Endodermal cell (in vitro differentiated cells): Measurements from ENCODE around the gene PPP1R15A. TPM values are rescaled to one million over a fixed set of nuclear protein-coding genes. Genes with fewer than 3 reads are reported as not detected.
"Not testable (repeated sequence)": the region's sequence is repeated elsewhere in the genome, so short reads cannot be mapped to it uniquely, and the experiment has no call there.

Source experiments
- DNase-seq: peaks from one replicate; pipeline ENCODE4 v3.0.0-alpha.2; 2017
- H3K27ac ChIP-seq: 2 replicates; pipeline ENCODE4 v1.5.1; 2013; ENCODE audit warnings: mild to moderate bottlenecking, low read depth, low read length, moderate library complexity
- H3K27me3 ChIP-seq: 2 replicates; pipeline ENCODE4 v1.6.1; 2013; ENCODE audit warnings: mild to moderate bottlenecking, low read length, moderate library complexity; ENCODE audit not compliant: insufficient read depth, control insufficient read depth, poor library complexity, severe bottlenecking
- H3K36me3 ChIP-seq: 2 replicates; pipeline ENCODE4 v1.7.0; 2013; ENCODE audit warnings: mild to moderate bottlenecking, low read length, moderate library complexity; ENCODE audit not compliant: control insufficient read depth, insufficient read depth
- H3K4me1 ChIP-seq: one replicate; pipeline ENCODE4 v1.7.0; 2013; ENCODE audit warnings: low read length; ENCODE audit not compliant: control insufficient read depth, insufficient read depth
- H3K4me3 ChIP-seq: 2 replicates; pipeline ENCODE4 v1.5.1; 2013; ENCODE audit warnings: mild to moderate bottlenecking, low read length, moderate library complexity
- H3K9ac ChIP-seq: 2 replicates; pipeline ENCODE4 v1.6.1; 2013; ENCODE audit warnings: mild to moderate bottlenecking, low read length, moderate library complexity; ENCODE audit not compliant: poor library complexity, severe bottlenecking; ENCODE audit errors: extremely low read depth
- H3K9me3 ChIP-seq: 2 replicates; pipeline ENCODE4 v1.6.1; 2013; ENCODE audit warnings: mild to moderate bottlenecking, low read length, moderate library complexity; ENCODE audit not compliant: control insufficient read depth
- H3K27ac Mint-ChIP-seq: 2 replicates; pipeline ENCODE4 v1.8.0; 2020; ENCODE audit warnings: mixed read lengths
- H3K27me3 Mint-ChIP-seq: 2 replicates; pipeline ENCODE4 v1.8.0; 2021; ENCODE audit warnings: mild to moderate bottlenecking, mixed read lengths; ENCODE audit not compliant: insufficient read depth
- H3K36me3 Mint-ChIP-seq: 2 replicates; pipeline ENCODE4 v1.8.0; 2020; ENCODE audit warnings: low read depth, mixed read lengths
- H3K4me1 Mint-ChIP-seq: 2 replicates; pipeline ENCODE4 v1.8.0; 2020; ENCODE audit warnings: mixed read lengths
- H3K4me3 Mint-ChIP-seq: 2 replicates; pipeline ENCODE4 v1.8.0; 2020; ENCODE audit warnings: mild to moderate bottlenecking, moderate library complexity, mixed read lengths
- H3K9me3 Mint-ChIP-seq: 2 replicates; pipeline ENCODE4 v1.8.0; 2020; ENCODE audit warnings: mild to moderate bottlenecking, mixed read lengths
- WGBS, 2 experiments: methylation state at CpG; one replicate each; pipeline versions ENCODE4 v1.1.5 to v1.1.7; 2013; ENCODE audit warnings: missing lambda C conversion rate in 2 of 2, mixed read lengths in 1 of 2; ENCODE audit not compliant: insufficient coverage in 1 of 2, insufficient read length in 1 of 2; 5-methylcytosine and 5-hydroxymethylcytosine counted together
- total RNA-seq, 2 donors: library from RNA; stranded (reverse); fragmentation: NEBNext Ultra II Directional in 1 of 2; extraction: Animal tissue kit (Norgen Biotek cat#: 25700) in 1 of 2; gene quantifications; 2 replicates in 1 of 2; 3 replicates in 1 of 2; pipeline ENCODE4 v1.2.1, GENCODE V29; 2021
- TF ChIP-seq, protein P1 (sequence below): fragments of 200-600 bp; sonication (generic); conservative IDR thresholded peaks from 2 replicates; pipeline ENCODE4 v1.5.0; 2021; ENCODE audit warnings: antibody characterized with exemption, mild to moderate bottlenecking

The PPP1R15A gene
- total RNA-seq, 2 donors from 2014 or later = 41.5 to 45.0 TPM

DNA sequence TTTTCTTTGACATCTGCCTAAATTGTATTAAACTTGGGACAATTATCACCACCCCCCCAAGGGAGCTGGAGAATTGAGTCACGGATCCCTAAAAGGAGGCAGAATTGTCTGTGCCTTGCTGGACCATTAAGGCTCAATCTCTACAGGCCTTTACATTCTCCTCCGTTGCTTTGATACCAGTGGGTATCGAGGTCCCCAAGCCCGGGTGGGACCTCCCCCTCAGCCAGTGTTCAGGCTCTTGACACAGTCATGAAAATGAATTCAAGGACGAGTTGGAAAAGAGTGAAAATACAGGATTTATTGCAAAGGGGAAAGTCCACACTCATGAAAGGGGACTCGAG, 5.6 kb downstream of the PPP1R15A start:
- H3K4me3 Mint-ChIP-seq = no peak overlapping the region
- H3K27ac Mint-ChIP-seq = no peak overlapping the region
- peaks cover 27% of the 10 kb centered on the region for H3K4me1 Mint-ChIP-seq
- H3K9me3 Mint-ChIP-seq = peaks cover 2% of the 10 kb centered on the region
- H3K9ac ChIP-seq = no peak overlapping the region
- H3K9me3 ChIP-seq = peaks cover 8% of the 10 kb centered on the region
- DNase-seq = no peak
- H3K27ac ChIP-seq = no peak overlapping the region
- 95% methylated on average over 6 of the region's 6 CpGs for WGBS, 2 experiments
- H3K4me3 ChIP-seq = no peak overlapping the region
- H3K27me3 Mint-ChIP-seq = no peaks in the 10 kb centered on the region
- TF ChIP-seq, protein P1, sequence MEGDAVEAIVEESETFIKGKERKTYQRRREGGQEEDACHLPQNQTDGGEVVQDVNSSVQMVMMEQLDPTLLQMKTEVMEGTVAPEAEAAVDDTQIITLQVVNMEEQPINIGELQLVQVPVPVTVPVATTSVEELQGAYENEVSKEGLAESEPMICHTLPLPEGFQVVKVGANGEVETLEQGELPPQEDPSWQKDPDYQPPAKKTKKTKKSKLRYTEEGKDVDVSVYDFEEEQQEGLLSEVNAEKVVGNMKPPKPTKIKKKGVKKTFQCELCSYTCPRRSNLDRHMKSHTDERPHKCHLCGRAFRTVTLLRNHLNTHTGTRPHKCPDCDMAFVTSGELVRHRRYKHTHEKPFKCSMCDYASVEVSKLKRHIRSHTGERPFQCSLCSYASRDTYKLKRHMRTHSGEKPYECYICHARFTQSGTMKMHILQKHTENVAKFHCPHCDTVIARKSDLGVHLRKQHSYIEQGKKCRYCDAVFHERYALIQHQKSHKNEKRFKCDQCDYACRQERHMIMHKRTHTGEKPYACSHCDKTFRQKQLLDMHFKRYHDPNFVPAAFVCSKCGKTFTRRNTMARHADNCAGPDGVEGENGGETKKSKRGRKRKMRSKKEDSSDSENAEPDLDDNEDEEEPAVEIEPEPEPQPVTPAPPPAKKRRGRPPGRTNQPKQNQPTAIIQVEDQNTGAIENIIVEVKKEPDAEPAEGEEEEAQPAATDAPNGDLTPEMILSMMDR = no peak
- peaks cover 56% of the 10 kb centered on the region for H3K36me3 Mint-ChIP-seq
- H3K27me3 ChIP-seq = no peaks in the 10 kb centered on the region
- H3K36me3 ChIP-seq = peaks cover 41% of the 10 kb centered on the region
- no peaks in the 10 kb centered on the region for H3K4me1 ChIP-seq

DNA sequence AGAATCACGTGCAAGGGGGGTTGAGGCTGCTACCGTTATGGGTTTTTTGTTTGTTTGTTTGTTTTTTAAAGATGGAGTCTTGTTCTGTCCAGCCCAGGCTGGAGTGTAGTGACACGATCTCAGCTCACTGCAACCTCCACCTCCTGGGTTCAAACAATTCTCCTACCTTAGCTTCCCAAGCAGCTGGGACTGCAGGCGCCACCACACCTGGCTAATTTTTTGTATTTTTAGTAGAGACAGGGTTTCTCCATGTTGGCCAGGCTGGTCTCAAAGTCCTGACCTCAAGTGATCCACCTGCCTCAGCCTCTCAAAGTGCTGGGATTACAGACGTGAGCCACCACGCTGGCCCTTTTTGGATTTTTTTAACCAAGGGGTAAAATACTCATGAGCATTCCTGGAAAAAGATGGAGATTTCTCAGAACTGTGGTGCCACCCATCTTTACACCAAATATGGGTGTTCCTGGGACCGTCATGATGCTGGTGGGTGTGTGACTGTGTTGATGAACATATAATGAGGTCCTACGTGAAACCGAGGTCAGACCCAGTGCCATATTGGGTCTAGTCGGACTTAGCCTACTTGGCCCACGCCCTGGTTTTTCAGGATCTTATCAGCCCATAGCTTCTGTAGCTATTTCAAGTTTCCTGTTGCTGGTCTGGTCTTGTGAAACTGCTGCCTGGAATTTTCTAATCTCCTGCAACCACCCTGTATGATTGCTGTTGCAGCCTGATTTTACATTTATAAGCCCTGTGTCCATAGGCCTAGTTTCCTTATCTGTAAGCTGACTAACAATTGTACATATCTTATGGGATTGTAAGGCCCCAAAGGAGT, 6.2 kb downstream of the PPP1R15A start:
- no peaks in the 10 kb centered on the region for H3K27me3 ChIP-seq
- H3K4me1 ChIP-seq = no peaks in the 10 kb centered on the region
- peaks cover 37% of the 10 kb centered on the region for H3K36me3 ChIP-seq
- Mint-ChIP-seq H3K9me3 (peaks cover 2% of the 10 kb centered on the region), H3K4me1 (peaks cover 22% of the 10 kb centered on the region), H3K27me3 (no peaks in the 10 kb centered on the region), H3K27ac (no peak overlapping the region), H3K36me3 (peaks cover 50% of the 10 kb centered on the region), H3K4me3 (no peak overlapping the region)
- WGBS, 2 experiments = 88 to 94% methylated on average over 9 to 11 of the region's 11 CpGs
- peaks cover 8% of the 10 kb centered on the region for H3K9me3 ChIP-seq
- H3K4me3 ChIP-seq = no peak overlapping the region
- TF ChIP-seq, protein P1 = no peak
- no peak overlapping the region for H3K9ac ChIP-seq
- H3K27ac ChIP-seq = no peak overlapping the region
- no peak for DNase-seq

DNA sequence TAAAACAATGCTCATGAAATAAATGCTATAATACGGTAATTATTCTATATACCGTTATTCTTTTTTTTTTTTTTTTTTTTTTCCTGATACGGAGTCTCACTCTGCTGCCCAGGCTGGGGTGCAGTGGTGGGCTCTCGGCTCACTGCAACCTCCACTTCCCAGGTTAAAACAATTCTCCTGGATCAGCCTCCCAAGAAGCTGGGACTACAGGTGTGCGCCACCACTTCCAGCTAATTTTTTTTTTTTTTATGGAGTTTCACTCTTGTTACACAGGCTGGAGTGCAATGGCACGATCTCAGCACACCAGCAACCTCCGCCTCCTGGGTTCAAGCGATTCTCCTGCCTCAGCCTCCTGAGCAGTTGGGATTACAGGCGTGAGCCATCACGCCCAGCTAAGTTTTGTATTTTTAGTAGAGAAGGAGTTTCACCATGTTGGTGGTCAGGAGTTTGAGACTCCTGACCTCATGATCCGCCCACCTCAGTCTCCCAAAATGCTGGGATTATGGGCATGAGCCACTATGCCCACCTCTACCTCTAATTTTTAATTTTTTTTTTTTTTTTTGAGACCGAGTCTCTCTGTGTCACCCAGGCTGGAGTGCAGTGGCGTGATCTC, 6.9 kb downstream of the PPP1R15A start:
- no peak for DNase-seq
- Histone ChIP-seq H3K27ac (no peak overlapping the region), H3K9ac (no peak overlapping the region), H3K9me3 (peaks cover 8% of the 10 kb centered on the region), H3K4me1 (no peaks in the 10 kb centered on the region), H3K27me3 (no peaks in the 10 kb centered on the region), H3K4me3 (no peak overlapping the region), H3K36me3 (peaks cover 29% of the 10 kb centered on the region)
- Mint-ChIP-seq H3K4me3 (no peak overlapping the region), H3K27ac (no peak overlapping the region), H3K4me1 (peaks cover 15% of the 10 kb centered on the region), H3K27me3 (no peaks in the 10 kb centered on the region), H3K9me3 (peaks cover 2% of the 10 kb centered on the region), H3K36me3 (peaks cover 43% of the 10 kb centered on the region)
- 91 to 94% methylated on average over 10 to 13 of the region's 13 CpGs for WGBS, 2 experiments
- TF ChIP-seq, protein P1 = no peak

DNA sequence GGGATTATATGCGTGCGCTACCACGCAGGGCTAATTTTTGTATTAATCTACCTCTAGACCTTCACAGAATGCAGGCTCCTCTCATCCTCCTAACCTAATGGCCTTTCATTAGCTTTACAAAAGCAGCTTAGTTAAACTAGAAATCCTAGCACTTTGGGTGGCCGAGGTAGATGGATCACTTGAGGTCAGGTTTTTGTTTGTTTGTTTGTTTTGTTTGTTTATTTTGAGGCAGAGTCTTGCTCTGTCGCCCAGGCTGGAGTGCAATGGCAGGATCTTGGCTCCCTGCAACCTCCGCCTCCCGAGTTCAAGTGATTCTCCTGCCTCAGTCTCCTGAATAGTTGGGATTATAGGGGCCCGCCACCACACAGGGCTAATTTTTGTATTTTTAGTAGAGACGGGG, 7.5 kb downstream of the PPP1R15A start:
- Mint-ChIP-seq H3K27ac (peak overlapping the region; percentile 72), H3K36me3 (peaks cover 37% of the 10 kb centered on the region)
- not testable (repeated sequence) for H3K4me1 ChIP-seq, H3K9ac ChIP-seq, H3K9me3 Mint-ChIP-seq, H3K27me3 Mint-ChIP-seq, H3K9me3 ChIP-seq, H3K4me3 ChIP-seq, H3K27ac ChIP-seq, DNase-seq, H3K4me3 Mint-ChIP-seq, H3K27me3 ChIP-seq, H3K4me1 Mint-ChIP-seq
- 87% methylated on average over 9 of the region's 9 CpGs; no CpG with 5 or more reads in 1 of the 2 experiments for WGBS, 2 experiments
- peaks cover 24% of the 10 kb centered on the region for H3K36me3 ChIP-seq
